Activated B cell treated with CpG ODN at 0.5 μM for 24 hours (primary cell): Measurements from ENCODE around the gene GALNT14. TPM values are rescaled to one million over a fixed set of nuclear protein-coding genes. Genes with fewer than 3 reads are reported as not detected.

Experiments
- ATAC-seq: fragments of 200-7000 bp; cut with Tn5 transposase; one replicate; pipeline ENCODE4 v1.10.0; 2021; ENCODE audit warnings: low read depth, mild to moderate bottlenecking, moderate library complexity
- CTCF ChIA-PET: fragments of 350-600 bp; sonication (Branson Sonifier 250); formaldehyde crosslinking; loops from one replicate; lab custom pipeline; 2021; ENCODE audit warnings: antibody characterized with exemption; lab: Charles Lee
- POLR2A ChIA-PET: fragments of 350-600 bp; sonication (Branson Sonifier 250); formaldehyde crosslinking; loops from one replicate; lab custom pipeline; 2021; ENCODE audit warnings: antibody characterized with exemption; lab: Charles Lee
- DNase-seq: peaks from one replicate; pipeline ENCODE4 v3.0.0; 2022
- H3K27ac Mint-ChIP-seq: one replicate; pipeline ENCODE4 v1.8.0; 2020; ENCODE audit warnings: mixed read lengths
- H3K27me3 Mint-ChIP-seq: one replicate; pipeline ENCODE4 v1.8.0; 2021; ENCODE audit warnings: mixed read lengths
- H3K36me3 Mint-ChIP-seq: one replicate; pipeline ENCODE4 v1.8.0; 2021; ENCODE audit warnings: low read depth, mixed read lengths
- H3K4me1 Mint-ChIP-seq: one replicate; pipeline ENCODE4 v1.8.0; 2021; ENCODE audit warnings: mixed read lengths
- H3K4me3 Mint-ChIP-seq: one replicate; pipeline ENCODE4 v1.8.0; 2020; ENCODE audit warnings: mild to moderate bottlenecking, mixed read lengths
- H3K9me3 Mint-ChIP-seq: one replicate; pipeline ENCODE4 v1.8.0; 2020; ENCODE audit warnings: mixed read lengths
- CTCF ChIP-seq: fragments of 200-600 bp; IDR thresholded peaks from one replicate; pipeline ENCODE4 v1.8.0; 2022; ENCODE audit warnings: antibody characterized with exemption, mild to moderate bottlenecking
- intact Hi-C: fragments of 100-400 bp; cut with micrococcal nuclease; formaldehyde crosslinking; loops from one replicate; pipeline ENCODE4 v1.15.1; 2024
- total RNA-seq: library from RNA; stranded (reverse); gene quantifications from 2 replicates; pipeline ENCODE4 v1.2.3, GENCODE V29; 2022

Gene GALNT14
- total RNA-seq, 1 donor from 2014 or later: 6.6 TPM

GRCh38 chr2:31053929-31054782, 84.1 kb downstream of the GALNT14 start:
- H3K36me3 Mint-ChIP-seq: no peaks in the 10 kb centered on the region
- ChIA-PET POLR2A (no interaction called here), CTCF (no interaction called here)
- TF ChIP-seq CTCF: no peak
- H3K9me3 Mint-ChIP-seq: no peaks in the 10 kb centered on the region
- no peaks in the 10 kb centered on the region for H3K4me1 Mint-ChIP-seq
- no peak for DNase-seq
- intact Hi-C loops: no loop called here
- ATAC-seq: no peak
- no peak overlapping the region for H3K4me3 Mint-ChIP-seq
- no peaks in the 10 kb centered on the region for H3K27me3 Mint-ChIP-seq
- no peak overlapping the region for H3K27ac Mint-ChIP-seq

GRCh38 chr2:31052284-31052683, 86.0 kb downstream of the GALNT14 start:
- DNase-seq (no peak), ATAC-seq (no peak)
- CTCF ChIA-PET: no interaction called here
- no peaks in the 10 kb centered on the region for H3K9me3 Mint-ChIP-seq
- H3K27ac Mint-ChIP-seq: no peak overlapping the region
- intact Hi-C loops: no loop called here
- no peak overlapping the region for H3K4me3 Mint-ChIP-seq
- no peaks in the 10 kb centered on the region for H3K4me1 Mint-ChIP-seq
- POLR2A ChIA-PET: interaction anchor here (0.5 to 0.6 kb wide), 2 partner anchors 38 to 63 kb away, joined by 3 read pairs; no protein-coding TSS in a partner anchor
- no peak for TF ChIP-seq CTCF
- no peaks in the 10 kb centered on the region for H3K27me3 Mint-ChIP-seq
- no peaks in the 10 kb centered on the region for H3K36me3 Mint-ChIP-seq

- Mint-ChIP-seq H3K4me3 (no peak overlapping the region), H3K27me3 (no peaks in the 10 kb centered on the region), H3K36me3 (no peaks in the 10 kb centered on the region), H3K4me1 (no peaks in the 10 kb centered on the region), H3K9me3 (no peaks in the 10 kb centered on the region), H3K27ac (no peak overlapping the region)
- POLR2A ChIA-PET: interaction anchor here (0.5 to 0.6 kb wide), 2 partner anchors 39 to 62 kb away, joined by 3 read pairs; no protein-coding TSS in a partner anchor
- ATAC-seq: no peak
- intact Hi-C loops: no loop called here
- CTCF ChIA-PET: no interaction called here
- no peak for DNase-seq
- no peak for TF ChIP-seq CTCF
These were observed 86.7 kb downstream of the GALNT14 start for GRCh38 chr2:31051258-31052140.

GRCh38 chr2:31049916-31050588, 88.2 kb downstream of the GALNT14 start:
- Mint-ChIP-seq H3K9me3 (no peaks in the 10 kb centered on the region), H3K27ac (no peak overlapping the region), H3K4me1 (no peaks in the 10 kb centered on the region), H3K27me3 (no peaks in the 10 kb centered on the region), H3K36me3 (no peaks in the 10 kb centered on the region), H3K4me3 (no peak overlapping the region)
- DNase-seq (no peak), ATAC-seq (no peak)
- TF ChIP-seq CTCF: no peak
- ChIA-PET CTCF (no interaction called here), POLR2A (no interaction called here)
- intact Hi-C loops: no loop called here
